GM18951 (cell line): Measurements from ENCODE around the gene PRDX4.

Experiments
- POLR2A ChIP-seq: IDR thresholded peaks from 4 replicates; pipeline ENCODE4 v1.6.1; 2011; ENCODE audit warnings: mild to moderate bottlenecking; ENCODE audit not compliant: insufficient read length, insufficient read depth; ENCODE audit errors: extremely low read depth
- in situ Hi-C: fragments of 300-500 bp; cut with MboI; formaldehyde crosslinking; loops from one replicate; pipeline ENCODE4 v1.12.0; 2022; ENCODE audit warnings: low sequenced_read_pairs, mixed read lengths, inconsistent platforms; ENCODE audit not compliant: unreplicated experiment

The PRDX4 gene

DNA sequence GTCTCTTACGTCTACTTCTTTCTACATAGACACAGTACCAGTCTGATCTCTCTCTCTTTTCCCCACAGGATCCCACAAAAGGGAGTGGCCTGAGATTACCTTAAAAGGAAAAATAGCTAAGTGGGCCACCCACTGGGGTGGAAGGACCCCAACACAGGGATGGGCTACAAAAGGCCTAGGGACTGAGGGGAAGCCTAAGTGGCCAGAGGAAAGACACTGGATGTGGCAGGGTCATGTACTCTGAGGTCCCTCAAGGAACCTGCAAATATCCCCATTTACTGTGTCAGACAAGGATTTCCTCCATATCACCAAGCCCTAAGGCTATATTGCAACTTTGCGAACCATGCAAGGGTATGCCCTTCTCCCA is 6.5 kb upstream of the PRDX4 start:
- in situ Hi-C loops, result no loop called here
- no peak for TF ChIP-seq POLR2A

DNA sequence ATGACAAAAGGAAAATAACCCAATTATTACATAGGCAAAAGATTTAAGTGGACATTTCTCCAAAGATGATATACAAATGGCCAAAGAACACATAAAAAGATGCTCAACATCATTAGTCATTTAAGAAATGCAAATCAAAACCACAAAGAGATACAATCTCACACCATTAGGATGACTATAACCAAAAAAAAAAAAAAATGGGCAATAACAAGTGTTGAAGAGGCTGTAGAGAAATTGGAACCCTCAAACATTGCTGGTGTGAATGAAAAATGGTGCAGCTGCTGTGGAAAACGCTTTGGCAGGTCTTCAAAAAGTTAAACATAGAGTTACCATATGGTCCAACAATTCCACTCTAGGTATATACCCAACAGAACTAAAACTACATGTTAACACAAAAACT is 5.6 kb upstream of the PRDX4 start:
- in situ Hi-C loops, result no loop called here
- no peak for TF ChIP-seq POLR2A

DNA sequence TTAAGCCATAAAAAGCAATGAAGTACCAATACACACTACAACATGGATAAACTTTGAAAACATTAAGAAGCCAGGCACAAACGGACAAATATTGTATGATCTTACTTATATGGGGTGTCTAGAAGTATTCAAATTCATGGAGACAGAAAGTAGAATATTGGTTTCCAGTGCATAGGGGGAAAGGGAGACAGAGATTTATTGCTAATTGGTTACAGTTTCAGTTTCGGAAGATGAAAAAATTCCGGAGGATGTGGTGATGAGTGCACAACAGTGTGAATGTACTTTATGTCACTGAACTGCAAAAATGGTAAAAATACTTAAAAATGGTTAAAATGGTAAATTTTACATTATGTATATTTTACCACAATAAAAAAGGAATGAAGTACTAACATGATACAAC is 5.1 kb upstream of the PRDX4 start:
- in situ Hi-C loops, result no loop called here
- no peak for TF ChIP-seq POLR2A

DNA sequence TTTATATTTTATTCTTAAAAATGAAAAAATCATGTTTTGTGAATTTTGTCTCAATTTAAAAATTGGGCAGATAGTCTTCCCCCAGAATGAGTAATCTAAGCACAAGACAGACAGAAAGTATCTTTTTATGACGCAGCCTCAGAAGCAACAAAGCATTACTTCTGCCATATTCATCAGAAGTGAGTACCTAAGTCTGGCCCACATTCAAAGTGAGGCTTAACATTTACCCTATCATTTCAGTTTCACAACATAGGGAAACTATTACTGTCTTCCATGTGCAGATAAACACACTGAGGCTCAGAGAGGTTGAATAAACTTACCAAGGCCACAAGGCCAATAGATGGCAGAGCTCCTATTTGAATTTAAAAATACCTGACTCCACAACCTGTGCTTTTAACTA is 4.4 kb upstream of the PRDX4 start:
- no peak for TF ChIP-seq POLR2A
- in situ Hi-C loops, result no loop called here

- in situ Hi-C loops, result no loop called here
- TF ChIP-seq POLR2A, result no peak
These were observed 2.8 kb upstream of the PRDX4 start for GRCh38 chrX:23664496-23664895.

- in situ Hi-C loops, result no loop called here
These were observed 1.0 kb upstream of the PRDX4 start for GRCh38 chrX:23666282-23666681.

GRCh38 chrX:23668335-23668734 is 1.0 kb downstream of the PRDX4 start:
- TF ChIP-seq POLR2A, result no peak
- in situ Hi-C loops, result no loop called here

More at GRCh38 chrX:23666282-23666681, 1.0 kb upstream of the PRDX4 start:
- no peak for TF ChIP-seq POLR2A

DNA sequence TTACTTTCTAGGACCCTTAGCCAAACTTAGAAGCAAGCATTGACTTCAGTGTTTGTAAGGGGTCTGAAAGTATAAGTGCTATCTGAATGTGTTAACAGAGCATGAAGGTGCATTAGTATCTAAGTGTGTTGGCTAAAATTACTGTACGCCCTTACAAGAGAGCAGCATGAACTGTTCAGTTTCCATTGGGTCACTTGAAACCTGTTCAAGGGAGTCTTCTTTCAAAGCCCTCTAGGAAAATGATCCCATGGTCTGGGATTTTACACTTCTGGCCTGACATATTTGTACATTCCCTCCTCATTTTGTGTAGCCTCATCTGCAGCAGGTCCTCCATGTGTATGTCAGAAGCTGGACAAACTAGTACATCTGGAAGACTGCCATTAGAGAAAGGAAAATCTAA is 3.2 kb downstream of the PRDX4 start:
- no peak for TF ChIP-seq POLR2A
- in situ Hi-C loops, result no loop called here

- in situ Hi-C loops, result no loop called here
- no peak for TF ChIP-seq POLR2A
These were observed 5.8 kb downstream of the PRDX4 start for GRCh38 chrX:23673108-23673507.

- in situ Hi-C loops, result loop anchor here (25.0 kb wide), 1 partner anchor 386 kb away; the partner anchor contains the start of gene EIF2S3
These were observed 9.2 kb downstream of the PRDX4 start for GRCh38 chrX:23676486-23676885.

DNA sequence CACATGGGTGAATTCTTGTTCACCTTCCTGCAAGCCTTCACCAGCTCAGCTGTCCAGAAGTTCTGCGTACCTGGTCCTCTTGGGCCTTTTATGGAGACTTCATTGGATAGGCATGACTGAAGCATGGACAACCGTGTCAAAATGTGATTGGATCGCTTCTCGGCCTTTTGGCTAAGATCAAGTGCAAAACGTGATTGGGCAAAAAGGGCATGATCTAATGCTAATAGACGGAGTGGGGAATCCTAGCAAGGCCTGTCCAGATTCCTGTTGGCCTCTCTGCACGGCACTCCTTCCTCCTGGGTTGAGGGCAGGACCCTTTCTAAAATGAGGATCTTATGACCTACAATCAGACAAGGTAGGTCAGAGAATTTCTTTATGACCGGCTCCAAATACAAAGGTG is 24.9 kb downstream of the PRDX4 start:
- in situ Hi-C loops, result loop anchor here (5.0 to 25.0 kb wide), 2 partner anchors 210 to 370 kb away; partner anchors contain the start of gene EIF2S3
- no peak for TF ChIP-seq POLR2A

DNA sequence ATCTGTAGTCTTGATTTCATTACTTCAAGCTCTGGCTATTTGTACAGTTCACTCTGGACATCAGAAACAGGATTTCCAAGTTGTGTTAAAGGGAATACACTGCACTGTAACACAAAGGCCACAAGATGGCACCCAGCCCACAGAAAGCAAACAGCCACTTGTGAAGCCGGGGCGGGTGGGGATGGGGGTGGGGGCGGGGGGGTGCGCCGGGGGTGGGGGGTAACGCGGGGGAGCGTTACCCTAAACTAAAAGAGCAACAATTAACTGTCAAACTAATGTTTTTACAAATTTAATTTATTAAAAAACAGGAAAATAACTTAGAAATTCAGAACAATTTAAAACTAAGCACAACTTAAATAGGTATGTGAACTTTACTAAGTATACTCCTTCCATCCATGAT is 27.3 kb downstream of the PRDX4 start:
- TF ChIP-seq POLR2A, result no peak
- in situ Hi-C loops, result loop anchor here (5.0 to 25.0 kb wide), 2 partner anchors 208 to 368 kb away; partner anchors contain the start of gene EIF2S3

DNA sequence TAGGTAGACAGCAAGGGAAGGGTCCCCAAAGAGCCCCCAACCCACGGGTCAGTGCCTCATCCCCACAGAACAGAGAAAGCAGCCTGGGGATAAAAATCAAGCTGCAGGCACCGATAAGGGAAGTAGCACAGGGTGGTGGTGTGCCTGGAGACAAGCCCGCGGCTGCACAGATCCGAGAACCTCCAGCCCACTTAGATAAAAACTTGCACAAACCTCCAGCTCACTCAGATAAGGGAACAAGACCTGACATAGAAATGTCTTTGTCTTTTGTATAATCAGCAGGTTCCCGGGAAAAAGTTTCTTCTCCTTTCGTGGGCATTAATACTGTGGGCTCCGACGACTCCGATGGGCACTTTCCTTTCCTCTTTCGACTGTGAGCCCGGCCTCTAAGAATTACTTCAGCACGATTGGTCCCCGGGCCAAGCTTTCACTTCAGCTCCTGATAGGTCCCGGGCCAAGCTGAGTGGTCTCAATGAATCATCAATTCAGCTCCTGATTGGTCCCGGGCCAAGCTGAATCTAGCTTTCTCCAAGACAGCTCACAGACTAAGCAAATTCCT is 32.4 kb downstream of the PRDX4 start:
- TF ChIP-seq POLR2A, result no peak

DNA sequence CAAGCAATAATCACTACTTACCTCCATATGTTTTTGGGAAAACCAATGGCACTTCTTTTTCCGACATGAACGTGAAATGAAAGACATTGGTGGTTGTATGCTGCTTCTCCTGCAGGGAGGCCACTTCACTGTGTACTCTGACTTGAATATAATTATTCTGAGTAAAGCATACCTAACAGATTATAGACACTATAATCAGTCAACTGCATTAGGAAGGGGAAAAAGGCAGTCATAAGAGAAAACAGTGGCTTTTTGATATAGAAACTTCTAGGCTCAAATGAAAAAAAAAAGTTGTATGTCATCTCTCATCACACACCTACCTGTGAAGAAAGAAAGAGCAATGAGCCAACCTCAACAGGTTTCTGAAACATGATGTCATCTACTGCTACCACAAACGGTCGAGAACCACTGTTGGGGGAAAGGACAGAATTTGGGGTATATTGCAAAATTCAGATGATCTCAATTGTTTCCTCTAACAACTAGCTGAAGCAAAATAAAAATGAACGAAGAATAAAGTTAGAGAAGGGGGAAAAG is 37.4 kb downstream of the PRDX4 start:
- in situ Hi-C loops, result no loop called here

More for the DNA sequence above, 32.4 kb downstream of the PRDX4 start:
- in situ Hi-C loops, result loop anchor here (25.0 kb wide), 1 partner anchor 363 kb away; the partner anchor contains the start of gene EIF2S3

More for the DNA sequence above, 37.4 kb downstream of the PRDX4 start:
- TF ChIP-seq POLR2A, result no peak
